ENCODE results near the gene NLRP13. TPM values are rescaled to one million over a fixed set of nuclear protein-coding genes. Genes with fewer than 3 reads are reported as not detected.

Gene NLRP13
- total and polyA plus RNA-seq, 2 of the 4 experiments (the other 2 are of a cell fraction) = not detected

- Histone ChIP-seq H2BK5ac (ENCODE audit: low read depth, low read length, poor library complexity, severe bottlenecking) (no peak overlapping the region), H2BK15ac (ENCODE audit: low read depth, low read length) (no peak overlapping the region), H4K5ac (ENCODE audit: low read depth, low read length) (no peak overlapping the region), H3K14ac (replicated peaks; ENCODE audit: low read depth, low read length) (no peak overlapping the region), H3K23ac (ENCODE audit: low read depth, low read length) (no peak overlapping the region), H4K20me1 (ENCODE audit: insufficient read depth, low read length) (no peaks in the 10 kb centered on the region), H3K18ac (ENCODE audit: low read depth, low read length) (no peak overlapping the region), H3K4ac (ENCODE audit: low read depth, low read length) (no peak overlapping the region), H2BK20ac (ENCODE audit: low read depth, low read length) (no peak overlapping the region), H4K91ac (ENCODE audit: insufficient read depth, low read depth, low read length) (no peak overlapping the region), H2AK5ac (ENCODE audit: low read depth, low read length) (no peak overlapping the region), H3K27ac (ENCODE audit: insufficient read depth, low read length) (no peak overlapping the region), H3K79me1 (ENCODE audit: low read depth in 1 of 2, low read length in 2 of 2) (no peaks in the 10 kb centered on the region), H3K4me1 (ENCODE audit: control insufficient read depth, insufficient read depth, low read length) (no peaks in the 10 kb centered on the region), H3K9me3 (ENCODE audit: control insufficient read depth, insufficient read depth, low read length) (peaks cover 21% of the 10 kb centered on the region), H3K9ac (ENCODE audit: low read depth, low read length) (no peak overlapping the region), H3K36me3 (ENCODE audit: control insufficient read depth, insufficient read depth, low read length) (no peaks in the 10 kb centered on the region), H3K4me2 (ENCODE audit: low read depth, low read length) (no peak overlapping the region), H2AFZ (replicated peaks; ENCODE audit: low read length, poor library complexity) (no peak overlapping the region), H4K8ac (ENCODE audit: low read depth in 2 of 2, low read length in 2 of 2) (no peak overlapping the region), H2AK9ac (replicated peaks; ENCODE audit: low read depth, low read length, poor library complexity) (no peak overlapping the region), H3K56ac (ENCODE audit: extremely low read depth, insufficient read depth, low read length) (no peak overlapping the region), H3K27me3 (ENCODE audit: control insufficient read depth, insufficient read depth, low read length) (no peaks in the 10 kb centered on the region), H3K9me1 (ENCODE audit: insufficient read depth, low read length) (no peaks in the 10 kb centered on the region), H3K4me3 (ENCODE audit: insufficient read depth, low read depth, low read length) (no peak overlapping the region), H2BK120ac (ENCODE audit: low read depth, low read length) (no peak overlapping the region)
- TF ChIP-seq POLR2A (IDR thresholded peaks at IDR 0.05; ENCODE audit: low read depth, low read length) (no peak), NFE2L2 (IDR thresholded peaks at IDR 0.05; ENCODE audit: low read depth, low read length) (no peak), RFX5 (IDR thresholded peaks at IDR 0.05; ENCODE audit: low read depth, low read length) (no peak), CHD1 (IDR thresholded peaks at IDR 0.05; ENCODE audit: low read depth, low read length) (no peak), MAFK (IDR thresholded peaks at IDR 0.05; ENCODE audit: low read depth, low read length) (no peak)
- TF ChIP-seq, protein P1, sequence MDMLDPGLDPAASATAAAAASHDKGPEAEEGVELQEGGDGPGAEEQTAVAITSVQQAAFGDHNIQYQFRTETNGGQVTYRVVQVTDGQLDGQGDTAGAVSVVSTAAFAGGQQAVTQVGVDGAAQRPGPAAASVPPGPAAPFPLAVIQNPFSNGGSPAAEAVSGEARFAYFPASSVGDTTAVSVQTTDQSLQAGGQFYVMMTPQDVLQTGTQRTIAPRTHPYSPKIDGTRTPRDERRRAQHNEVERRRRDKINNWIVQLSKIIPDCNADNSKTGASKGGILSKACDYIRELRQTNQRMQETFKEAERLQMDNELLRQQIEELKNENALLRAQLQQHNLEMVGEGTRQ (IDR thresholded peaks at IDR 0.05; ENCODE audit: low read depth, low read length) = no peak
- WGBS, 2 experiments (ENCODE audit: extremely low coverage in 2 of 2, insufficient read length in 1 of 2) = 33% methylated on average over 1 of the region's 5 CpGs; no CpG with 5 or more reads in 1 of the 2 experiments
- dilution Hi-C loops (cut with HindIII; ENCODE audit: low sequenced_read_pairs, unreplicated experiment) = no loop called here
- ATAC-seq (ENCODE audit: low read depth) = no peak
- CTCF ChIA-PET = no interaction called here
- POLR2A ChIA-PET (ENCODE audit: unreplicated experiment) = no interaction called here
- intact Hi-C loops (cut with micrococcal nuclease) = no loop called here
- no peak for DNase-seq
- no TSS peak for BruUV-seq (replicated peaks)
- in situ Hi-C loops (cut with MboI; ENCODE audit: low sequenced_read_pairs) = no loop called here
Measured at GRCh38 chr19:55923556-55923955, 8.6 kb downstream of the NLRP13 start.
